ENCODE results near the gene PTPRM. TPM values are rescaled to one million over a fixed set of nuclear protein-coding genes. Genes with fewer than 3 reads are reported as not detected.
"Not testable (repeated sequence)": the region's sequence is repeated elsewhere in the genome, so short reads cannot be mapped to it uniquely, and the experiment has no call there.

The PTPRM gene
- total RNA-seq, 1 donor from 2014 or later = 256 TPM

DNA sequence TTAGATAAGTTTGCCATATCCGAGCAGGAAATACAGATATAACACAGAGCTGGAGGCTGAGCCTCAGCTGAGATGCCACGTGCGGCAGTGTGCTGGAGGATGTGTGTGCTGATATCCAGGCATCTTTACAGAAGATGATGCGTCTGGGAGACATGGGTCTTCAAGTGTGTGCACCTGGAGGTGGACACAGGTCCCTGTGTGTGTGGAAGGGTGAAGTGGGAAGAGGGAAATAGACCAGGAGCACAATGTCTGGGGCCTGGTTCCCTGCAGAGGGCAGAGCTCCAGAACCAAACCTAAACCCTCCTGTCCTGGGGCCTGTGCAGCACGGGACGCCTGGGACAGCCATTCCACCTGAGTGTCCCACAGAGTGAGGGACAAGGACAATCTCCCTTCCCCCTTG, 861.8 kb downstream of the PTPRM start:
- no peak for DNase-seq (ENCODE audit: extremely low read depth, low read depth, low spot score)

DNA sequence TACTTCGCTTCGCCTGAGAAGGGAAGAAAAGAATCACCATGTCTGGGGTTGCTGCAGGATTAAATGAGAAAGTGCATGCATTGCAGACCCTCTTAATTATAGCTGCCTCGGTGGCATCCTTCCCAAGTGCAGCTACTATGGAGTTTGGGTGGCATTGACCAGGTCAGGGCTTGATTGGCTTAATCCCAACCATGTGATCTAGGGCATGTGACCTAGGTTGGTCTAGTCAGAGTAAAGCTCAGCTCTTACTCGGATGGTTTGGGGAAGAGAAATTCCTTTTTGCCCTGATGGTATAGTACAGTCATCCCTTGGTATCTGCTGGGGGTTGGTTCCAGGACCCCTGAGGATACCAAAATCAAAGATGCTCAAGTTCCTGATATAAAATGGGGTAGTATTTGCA, 863.9 kb downstream of the PTPRM start:
- no peak for DNase-seq (ENCODE audit: extremely low read depth, low read depth, low spot score)

DNA sequence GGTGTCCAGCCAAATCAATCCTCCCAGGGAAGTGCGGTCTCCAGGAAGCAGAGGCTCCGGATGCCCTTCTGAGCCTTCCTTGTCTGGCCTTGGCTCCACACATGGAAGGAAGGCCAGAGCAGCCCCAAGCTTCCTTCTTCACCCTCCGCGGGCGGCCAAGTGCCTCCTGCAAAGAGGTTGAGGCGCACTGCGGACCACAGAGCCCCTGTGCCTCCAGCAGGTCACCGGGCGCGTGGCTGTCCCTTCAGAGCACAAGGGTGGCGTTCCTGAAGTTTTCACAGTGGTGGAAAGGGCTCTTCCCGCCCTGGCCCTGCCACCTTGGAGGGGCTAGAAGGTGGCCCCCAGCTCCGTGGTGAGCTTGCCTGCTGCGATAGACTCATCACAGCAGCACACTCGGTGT, 866.2 kb downstream of the PTPRM start:
- DNase-seq (ENCODE audit: extremely low read depth, low read depth, low spot score) = no peak

DNA sequence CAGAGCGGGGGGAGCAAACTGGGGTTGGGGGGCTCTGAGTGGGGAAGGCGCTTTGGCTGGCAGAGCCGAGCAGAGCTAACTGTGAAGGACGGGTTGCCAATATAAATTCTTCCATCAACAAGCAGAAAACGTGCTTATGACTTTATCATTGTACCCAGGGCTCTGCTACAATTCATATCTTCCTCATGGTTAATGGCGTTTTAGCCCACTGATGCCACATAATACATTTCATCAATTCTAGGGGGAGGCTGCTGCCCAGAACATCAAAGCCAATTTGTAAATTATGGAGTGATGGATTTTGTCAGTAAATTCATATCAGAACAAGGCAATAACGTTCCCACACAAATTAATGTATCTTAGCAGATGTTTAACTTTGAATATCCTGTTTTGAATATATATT, 866.7 kb downstream of the PTPRM start:
- no peak for DNase-seq (ENCODE audit: extremely low read depth, low read depth, low spot score)

DNA sequence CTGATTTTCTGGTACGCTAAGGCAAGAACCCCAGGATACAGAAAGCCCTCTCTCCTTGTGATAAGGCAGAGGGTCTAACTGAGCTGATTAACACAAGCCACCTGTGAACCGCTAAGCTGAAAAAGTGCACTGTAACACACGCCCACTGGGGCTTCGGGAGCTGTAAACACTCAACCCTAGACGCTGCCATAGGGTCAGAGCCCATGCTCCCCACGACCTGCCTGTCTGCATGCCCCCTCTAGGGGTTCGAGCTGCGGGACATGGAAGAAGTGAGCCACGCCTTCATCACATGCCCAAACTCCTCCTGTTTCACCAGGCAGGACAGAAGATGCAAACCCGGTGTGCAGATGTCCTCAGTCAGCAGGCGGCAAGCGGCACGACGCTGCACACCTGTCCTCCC, 868.3 kb downstream of the PTPRM start:
- no peak for DNase-seq (ENCODE audit: extremely low read depth, low read depth, low spot score)

DNA sequence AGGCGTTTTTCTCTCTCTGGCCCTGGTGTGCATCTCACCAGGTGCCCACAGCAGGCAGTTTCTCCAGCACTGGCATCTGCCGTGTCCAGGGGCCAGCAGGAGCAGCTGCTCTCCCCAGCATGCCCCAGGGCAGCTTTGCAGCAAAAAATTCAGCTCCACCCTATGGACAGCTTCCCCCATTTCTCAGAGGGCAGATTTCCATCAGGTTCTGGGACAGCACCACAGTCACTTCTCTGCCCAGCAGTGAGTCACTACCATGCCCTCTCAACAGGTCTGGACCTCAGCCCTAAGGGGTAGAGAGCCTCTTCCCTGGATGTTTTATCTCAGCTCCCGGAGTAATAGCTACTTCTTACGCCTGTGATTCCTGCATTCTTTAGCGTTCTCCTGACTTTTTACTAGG, 871.9 kb downstream of the PTPRM start:
- no peak for DNase-seq (ENCODE audit: extremely low read depth, low read depth, low spot score)

DNA sequence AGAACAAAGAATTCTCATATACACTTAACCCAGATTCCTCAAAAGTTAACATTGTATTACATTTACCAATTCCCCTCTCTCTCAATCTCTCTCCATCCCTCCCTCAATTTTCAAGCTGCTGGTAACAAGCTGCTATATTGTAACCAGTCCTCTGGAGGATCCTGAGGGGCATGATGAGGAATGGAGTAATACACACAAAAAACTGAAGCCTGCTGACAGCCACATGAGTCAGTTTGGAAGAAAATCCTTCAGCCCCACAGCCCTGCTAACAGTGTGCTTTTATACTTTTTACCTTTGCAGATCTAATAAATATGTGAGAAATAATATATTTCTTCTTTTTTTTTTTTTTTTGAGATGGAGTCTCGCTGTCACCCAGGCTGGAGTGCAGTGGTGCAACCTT, 876.4 kb downstream of the PTPRM start:
- DNase-seq (ENCODE audit: extremely low read depth, low read depth, low spot score) = no peak

DNA sequence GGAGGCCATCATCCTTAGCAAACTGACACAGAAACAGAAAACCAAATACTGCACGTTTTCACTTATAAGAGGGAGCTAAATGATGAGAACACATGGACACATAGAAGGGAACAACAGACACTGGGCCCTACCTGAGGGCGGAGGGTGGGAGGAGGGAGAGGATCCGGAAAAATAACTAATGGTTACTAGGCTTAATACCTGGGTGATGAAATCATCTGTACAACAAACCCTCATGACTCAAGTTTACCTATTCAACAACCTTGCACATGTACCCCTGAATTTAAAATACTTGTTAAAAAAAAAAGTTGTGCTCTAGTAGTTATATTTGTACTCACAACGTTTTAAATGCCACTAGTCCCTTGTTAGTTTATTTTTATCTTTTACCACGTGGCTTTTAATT, 879.8 kb downstream of the PTPRM start:
- not testable (repeated sequence) for DNase-seq (ENCODE audit: extremely low read depth, low read depth, low spot score)

DNA sequence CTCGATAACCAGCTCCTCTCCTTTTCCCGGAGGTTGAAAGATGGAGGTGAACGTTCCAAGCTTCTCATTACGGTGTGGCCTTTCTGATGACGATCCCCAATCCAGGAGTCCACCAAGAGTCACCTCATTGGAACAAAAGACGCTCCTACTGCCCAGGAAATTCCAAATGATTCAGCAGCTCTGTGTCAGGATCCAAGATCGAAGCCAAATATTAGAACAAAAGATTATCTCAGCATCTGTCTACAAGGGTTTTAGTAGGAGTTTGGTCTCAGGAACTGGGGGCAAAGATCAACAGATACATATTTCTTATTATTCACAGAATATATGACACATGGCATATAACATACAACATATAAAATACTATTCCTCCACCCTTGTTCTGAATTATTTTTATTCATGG, 881.0 kb downstream of the PTPRM start:
- DNase-seq (ENCODE audit: extremely low read depth, low read depth, low spot score) = no peak

DNA sequence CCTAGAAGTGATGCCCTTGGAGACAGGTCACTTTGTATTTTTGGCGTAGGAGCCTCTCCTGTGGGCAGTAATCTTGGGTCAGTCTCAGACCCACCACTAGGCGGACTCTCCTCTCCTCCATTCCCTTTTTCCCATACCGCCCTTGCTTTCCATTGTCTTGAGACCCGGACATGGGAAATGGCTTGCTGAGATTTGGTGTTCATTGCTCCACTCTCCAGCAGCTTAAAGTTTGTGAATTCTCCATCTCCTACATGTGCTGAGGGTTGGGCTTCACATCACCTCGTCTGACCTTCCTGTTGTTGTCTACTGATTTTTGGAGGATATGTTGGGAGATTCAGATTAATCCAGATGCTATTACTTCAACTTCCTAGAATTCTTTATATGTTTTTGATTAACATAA, 882.9 kb downstream of the PTPRM start:
- no peak for DNase-seq (ENCODE audit: extremely low read depth, low read depth, low spot score)

DNA sequence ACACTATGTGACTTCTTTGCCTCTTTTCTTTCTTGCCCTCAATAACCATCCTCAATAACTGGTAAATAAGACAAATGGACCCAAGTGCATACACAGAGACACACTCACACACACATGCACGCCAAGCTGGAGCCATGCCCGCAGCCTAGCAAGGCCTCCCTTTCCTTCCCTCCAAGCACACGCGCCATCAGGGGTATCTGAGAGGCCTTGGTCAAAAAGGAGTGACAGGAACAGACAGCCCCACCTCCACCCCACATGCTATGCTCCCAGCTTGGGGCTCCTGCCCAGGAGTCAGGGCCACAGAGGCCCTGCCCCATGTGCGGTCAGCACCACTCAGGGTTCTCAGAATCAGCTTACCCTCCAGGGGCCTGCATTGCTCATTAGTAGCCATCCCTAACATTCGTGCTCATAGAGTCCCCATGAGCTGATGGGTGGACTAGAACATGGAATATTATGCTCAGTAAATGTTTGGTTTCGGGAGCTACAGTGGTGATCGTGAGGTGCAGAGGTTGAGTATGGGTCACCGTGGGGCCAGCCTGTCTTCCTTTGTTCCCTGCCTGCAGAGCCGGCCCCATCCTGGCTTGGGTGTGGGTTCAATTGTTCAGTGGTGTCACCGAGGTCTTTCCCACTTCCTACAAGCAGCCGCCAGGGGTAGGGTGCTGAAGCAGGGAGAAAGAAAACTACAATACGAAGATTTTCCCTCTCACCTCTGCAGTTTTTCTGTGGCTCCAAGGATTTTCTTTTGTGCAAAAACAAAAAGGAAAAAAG, 884.0 kb downstream of the PTPRM start:
- no peak for DNase-seq (ENCODE audit: extremely low read depth, low read depth, low spot score)

DNA sequence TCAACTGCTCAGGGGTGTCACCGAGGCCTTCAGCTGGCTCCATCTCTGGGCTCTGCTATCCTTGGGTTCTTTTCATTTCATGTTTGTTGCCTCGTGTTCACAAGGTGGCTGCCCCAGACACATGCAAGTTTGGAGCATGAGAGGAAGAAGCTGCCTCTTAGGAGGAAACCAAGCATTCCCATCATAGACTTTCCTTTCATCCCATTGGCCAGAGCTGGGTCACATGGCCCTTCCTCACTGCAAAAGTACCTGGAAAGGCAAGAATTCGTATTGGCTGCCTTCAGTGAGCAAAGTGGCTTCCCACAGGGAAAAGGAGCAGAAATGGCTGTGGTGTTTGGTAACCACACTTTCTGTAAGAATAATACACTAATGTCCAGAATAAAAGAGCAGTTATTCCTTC, 886.4 kb downstream of the PTPRM start:
- no peak for DNase-seq (ENCODE audit: extremely low read depth, low read depth, low spot score)

DNA sequence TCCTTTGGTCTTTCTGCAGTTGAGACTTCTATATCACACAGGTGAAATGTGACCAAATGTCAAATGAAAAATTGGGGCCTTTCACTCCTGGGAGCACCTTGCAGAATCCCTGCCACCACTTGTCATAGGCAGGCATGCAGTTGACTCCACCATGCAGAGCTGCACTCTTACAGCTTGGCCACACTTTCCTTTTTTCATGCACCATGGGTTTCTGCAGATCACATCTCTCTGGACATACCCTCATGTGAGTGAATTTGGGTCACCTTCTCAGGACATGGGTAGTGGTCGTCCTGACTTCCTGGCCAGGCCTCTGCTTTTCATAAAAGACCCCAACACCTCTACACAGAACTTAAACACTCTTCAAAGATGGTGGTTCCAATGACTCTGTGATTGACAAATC, 887.0 kb downstream of the PTPRM start:
- no peak for DNase-seq (ENCODE audit: extremely low read depth, low read depth, low spot score)

DNA sequence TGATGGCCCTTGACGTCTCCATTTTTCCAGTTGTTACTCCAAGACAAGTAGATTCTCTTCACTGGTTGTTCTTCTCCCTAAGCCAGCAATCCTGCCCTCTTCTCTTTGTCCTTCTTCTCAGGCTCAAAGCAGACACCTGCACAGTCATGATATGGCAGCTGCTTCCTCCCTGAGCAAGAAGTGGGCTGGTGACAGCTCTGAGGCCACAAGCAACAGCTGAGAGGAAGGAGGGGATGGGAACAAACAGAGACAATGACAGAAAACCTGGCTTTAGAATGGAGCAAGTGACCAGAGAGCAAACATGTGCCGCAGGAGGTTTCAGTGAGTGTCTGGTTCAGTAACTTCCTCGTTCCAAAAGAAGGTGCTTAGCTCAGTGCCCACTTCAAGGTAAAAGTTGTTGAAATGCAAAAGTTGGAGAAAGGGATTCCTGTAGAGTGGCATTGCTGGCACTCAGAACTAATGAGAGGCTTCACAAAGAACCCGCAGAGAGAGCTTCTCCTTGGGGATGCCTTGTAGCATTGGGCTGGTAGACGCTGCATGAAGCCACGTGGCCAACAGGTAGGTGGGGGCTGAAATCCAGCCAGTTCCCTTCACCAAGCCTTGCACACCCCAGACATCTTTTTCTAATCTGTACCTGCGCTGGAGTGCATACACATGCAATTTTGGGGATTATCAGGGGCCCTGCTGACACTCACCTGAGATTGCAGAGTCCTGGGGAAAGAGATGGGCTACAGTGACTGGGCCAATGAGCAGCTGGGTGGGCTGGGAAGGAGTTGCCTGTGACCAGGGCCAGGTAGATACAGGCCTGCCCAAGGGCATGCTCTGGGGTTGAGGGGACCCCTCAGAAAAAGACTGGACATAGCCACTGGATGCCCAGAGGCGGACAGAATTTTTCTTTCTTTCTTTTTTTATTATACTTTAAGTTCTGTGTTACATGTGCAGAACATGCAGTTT, 888.8 kb downstream of the PTPRM start:
- no peak for DNase-seq (ENCODE audit: extremely low read depth, low read depth, low spot score)

All from glomerular endothelial cell (primary cell).